ENCODE results near the gene MAPK13. TPM values are rescaled to one million over a fixed set of nuclear protein-coding genes. Genes with fewer than 3 reads are reported as not detected.

The MAPK13 gene
- total RNA-seq, 2 experiments from 2014 or later, result 53.0 to 53.5 TPM

- Mint-ChIP-seq H3K27me3 (no peaks in the 10 kb centered on the region), H3K9me3 (peaks cover 7% of the 10 kb centered on the region), H3K27ac (no peak overlapping the region), H3K4me3 (no peak overlapping the region), H3K4me1 (no peaks in the 10 kb centered on the region), H3K36me3 (peaks cover 11% of the 10 kb centered on the region)
- no peak for DNase-seq
Observed at GRCh38 chr6:36186199-36186598, 55.9 kb downstream of the MAPK13 start.

GRCh38 chr6:36187446-36187845 lies 57.1 kb downstream of the MAPK13 start:
- no peak for DNase-seq
- Mint-ChIP-seq H3K4me3 (no peak overlapping the region), H3K9me3 (peaks cover 6% of the 10 kb centered on the region), H3K36me3 (peaks cover 7% of the 10 kb centered on the region), H3K27ac (no peak overlapping the region), H3K27me3 (no peaks in the 10 kb centered on the region), H3K4me1 (peaks cover 3% of the 10 kb centered on the region)

Other genes with a start within 250 kb of the MAPK13 start
- 100 to 1,000 TPM; 131 to 136 TPM for gene SRPK1, start 209.4 kb upstream of the MAPK13 start, total RNA-seq
- gene SLC26A8, start 105.9 kb upstream of the MAPK13 start, total RNA-seq, result under 1 TPM in 1 of 2 experiments, not detected in 1; 0.06 TPM
- 10 to 100 TPM; 40.7 TPM for gene MAPK14, start 102.7 kb upstream of the MAPK13 start, total RNA-seq
- gene BRPF3, start 66.2 kb downstream of the MAPK13 start, total RNA-seq, result 10 to 100 TPM; 15.3 to 16.4 TPM
- gene PNPLA1, start 139.5 kb downstream of the MAPK13 start, total RNA-seq, result not detected
- not detected for gene BNIP5, start 206.4 kb downstream of the MAPK13 start, total RNA-seq

All from activated naive CD8-positive, alpha-beta T cell treated with anti-CD3 and anti-CD28 coated beads for 36 hours (primary cell).